GM19467 (cell line): ENCODE data around the gene EPHB2.

ENCODE experiments used
- ATAC-seq: cut with Tn5 transposase; IDR thresholded peaks from one replicate; pipeline ENCODE4 v1.9.1; 2021; ENCODE audit warnings: mild to moderate bottlenecking, moderate library complexity; ENCODE audit not compliant: unreplicated experiment

Gene EPHB2

DNA sequence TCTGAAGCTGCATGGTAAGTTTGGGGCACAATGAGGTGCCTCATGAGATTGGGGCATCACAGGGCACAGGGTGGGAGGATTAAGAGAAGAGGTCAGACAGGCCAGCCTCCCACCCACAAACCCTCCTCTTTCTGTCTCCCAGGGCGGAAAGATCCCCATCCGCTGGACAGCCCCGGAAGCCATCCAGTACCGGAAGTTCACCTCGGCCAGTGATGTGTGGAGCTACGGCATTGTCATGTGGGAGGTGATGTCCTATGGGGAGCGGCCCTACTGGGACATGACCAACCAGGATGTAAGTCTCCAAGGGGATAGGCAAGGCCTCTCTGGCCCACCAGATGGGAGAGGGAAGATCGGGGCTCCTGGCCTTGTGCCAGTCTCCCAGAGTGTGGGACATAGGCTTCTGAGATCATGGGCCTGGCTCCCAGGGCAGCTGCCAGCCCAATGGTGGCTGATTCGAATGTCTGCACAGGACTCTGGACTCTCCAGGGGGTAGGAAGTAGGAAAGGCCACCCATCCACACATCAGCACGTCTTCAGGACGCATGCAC lies 198.3 kb downstream of the EPHB2 start:
- ATAC-seq, result no peak

DNA sequence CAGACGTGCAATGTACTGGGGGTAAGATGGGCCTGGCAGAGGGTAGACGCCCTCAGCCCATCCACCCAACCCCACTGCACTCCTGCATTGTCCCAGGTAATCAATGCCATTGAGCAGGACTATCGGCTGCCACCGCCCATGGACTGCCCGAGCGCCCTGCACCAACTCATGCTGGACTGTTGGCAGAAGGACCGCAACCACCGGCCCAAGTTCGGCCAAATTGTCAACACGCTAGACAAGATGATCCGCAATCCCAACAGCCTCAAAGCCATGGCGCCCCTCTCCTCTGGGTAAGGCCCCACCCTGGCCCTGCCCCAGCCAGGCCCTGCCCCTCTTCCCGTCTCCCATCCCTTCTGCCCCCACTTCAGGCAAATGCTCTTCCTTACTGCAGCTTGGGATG lies 199.6 kb downstream of the EPHB2 start:
- no peak for ATAC-seq

DNA sequence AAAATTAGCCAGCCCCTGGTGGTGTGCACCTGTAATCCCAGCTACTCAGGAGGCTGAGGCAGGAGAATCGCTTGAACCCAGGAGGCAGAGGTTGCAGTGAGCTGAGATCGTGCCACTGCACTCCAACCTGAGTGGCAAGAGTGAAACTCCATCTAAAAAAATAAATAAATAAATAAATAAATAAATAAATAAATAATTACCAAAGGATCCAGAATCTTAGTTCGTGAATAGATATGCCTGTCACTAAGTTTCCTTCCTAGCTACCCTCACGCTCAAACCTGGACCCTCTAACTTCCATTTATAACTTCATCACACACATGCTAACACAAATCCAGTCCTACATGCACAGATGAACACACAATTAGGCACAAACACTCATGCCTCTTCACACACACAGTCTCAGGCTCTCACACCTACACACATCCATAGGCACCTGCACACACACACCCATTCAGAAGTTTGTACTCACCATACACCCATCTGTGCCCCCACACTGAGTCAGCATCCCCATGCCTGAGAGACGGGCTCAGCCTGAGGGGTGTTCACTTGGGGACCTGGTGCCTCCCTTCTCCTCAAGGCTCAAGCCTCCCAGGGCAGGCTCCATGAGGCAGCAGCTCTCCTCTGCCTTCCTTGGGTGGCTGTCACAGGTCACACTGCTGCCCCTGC lies 200.5 kb downstream of the EPHB2 start:
- no peak for ATAC-seq

DNA sequence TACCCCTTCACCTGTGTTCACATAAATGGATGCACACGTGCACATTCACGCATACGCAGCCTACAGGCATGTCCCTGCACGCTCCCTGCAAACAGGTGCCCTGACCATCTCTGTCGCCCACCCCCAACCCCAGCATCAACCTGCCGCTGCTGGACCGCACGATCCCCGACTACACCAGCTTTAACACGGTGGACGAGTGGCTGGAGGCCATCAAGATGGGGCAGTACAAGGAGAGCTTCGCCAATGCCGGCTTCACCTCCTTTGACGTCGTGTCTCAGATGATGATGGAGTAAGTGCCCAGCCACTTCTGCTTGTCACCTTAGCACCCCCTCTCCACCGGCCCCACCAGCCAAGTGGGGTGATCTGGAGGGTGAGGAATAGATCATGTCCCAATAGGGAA lies 201.7 kb downstream of the EPHB2 start:
- ATAC-seq, result no peak

DNA sequence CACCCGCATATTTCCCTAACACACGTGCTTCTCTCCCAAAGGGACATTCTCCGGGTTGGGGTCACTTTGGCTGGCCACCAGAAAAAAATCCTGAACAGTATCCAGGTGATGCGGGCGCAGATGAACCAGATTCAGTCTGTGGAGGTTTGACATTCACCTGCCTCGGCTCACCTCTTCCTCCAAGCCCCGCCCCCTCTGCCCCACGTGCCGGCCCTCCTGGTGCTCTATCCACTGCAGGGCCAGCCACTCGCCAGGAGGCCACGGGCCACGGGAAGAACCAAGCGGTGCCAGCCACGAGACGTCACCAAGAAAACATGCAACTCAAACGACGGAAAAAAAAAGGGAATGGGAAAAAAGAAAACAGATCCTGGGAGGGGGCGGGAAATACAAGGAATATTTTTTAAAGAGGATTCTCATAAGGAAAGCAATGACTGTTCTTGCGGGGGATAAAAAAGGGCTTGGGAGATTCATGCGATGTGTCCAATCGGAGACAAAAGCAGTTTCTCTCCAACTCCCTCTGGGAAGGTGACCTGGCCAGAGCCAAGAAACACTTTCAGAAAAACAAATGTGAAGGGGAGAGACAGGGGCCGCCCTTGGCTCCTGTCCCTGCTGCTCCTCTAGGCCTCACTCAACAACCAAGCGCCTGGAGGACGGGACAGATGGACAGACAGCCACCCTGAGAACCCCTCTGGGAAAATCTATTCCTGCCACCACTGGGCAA lies 202.9 kb downstream of the EPHB2 start:
- no peak for ATAC-seq

DNA sequence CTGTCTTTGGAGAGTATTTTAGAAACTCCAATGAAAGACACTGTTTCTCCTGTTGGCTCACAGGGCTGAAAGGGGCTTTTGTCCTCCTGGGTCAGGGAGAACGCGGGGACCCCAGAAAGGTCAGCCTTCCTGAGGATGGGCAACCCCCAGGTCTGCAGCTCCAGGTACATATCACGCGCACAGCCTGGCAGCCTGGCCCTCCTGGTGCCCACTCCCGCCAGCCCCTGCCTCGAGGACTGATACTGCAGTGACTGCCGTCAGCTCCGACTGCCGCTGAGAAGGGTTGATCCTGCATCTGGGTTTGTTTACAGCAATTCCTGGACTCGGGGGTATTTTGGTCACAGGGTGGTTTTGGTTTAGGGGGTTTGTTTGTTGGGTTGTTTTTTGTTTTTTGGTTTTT lies 203.5 kb downstream of the EPHB2 start:
- no peak for ATAC-seq

DNA sequence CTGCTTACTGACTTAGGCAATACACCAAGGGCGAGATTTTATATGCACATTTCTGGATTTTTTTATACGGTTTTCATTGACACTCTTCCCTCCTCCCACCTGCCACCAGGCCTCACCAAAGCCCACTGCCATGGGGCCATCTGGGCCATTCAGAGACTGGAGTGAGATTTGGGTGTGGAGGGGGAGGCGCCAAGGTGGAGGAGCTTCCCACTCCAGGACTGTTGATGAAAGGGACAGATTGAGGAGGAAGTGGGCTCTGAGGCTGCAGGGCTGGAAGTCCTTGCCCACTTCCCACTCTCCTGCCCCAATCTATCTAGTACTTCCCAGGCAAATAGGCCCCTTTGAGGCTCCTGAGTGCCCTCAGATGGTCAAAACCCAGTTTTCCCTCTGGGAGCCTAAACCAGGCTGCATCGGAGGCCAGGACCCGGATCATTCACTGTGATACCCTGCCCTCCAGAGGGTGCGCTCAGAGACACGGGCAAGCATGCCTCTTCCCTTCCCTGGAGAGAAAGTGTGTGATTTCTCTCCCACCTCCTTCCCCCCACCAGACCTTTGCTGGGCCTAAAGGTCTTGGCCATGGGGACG lies 204.1 kb downstream of the EPHB2 start:
- no peak for ATAC-seq

DNA sequence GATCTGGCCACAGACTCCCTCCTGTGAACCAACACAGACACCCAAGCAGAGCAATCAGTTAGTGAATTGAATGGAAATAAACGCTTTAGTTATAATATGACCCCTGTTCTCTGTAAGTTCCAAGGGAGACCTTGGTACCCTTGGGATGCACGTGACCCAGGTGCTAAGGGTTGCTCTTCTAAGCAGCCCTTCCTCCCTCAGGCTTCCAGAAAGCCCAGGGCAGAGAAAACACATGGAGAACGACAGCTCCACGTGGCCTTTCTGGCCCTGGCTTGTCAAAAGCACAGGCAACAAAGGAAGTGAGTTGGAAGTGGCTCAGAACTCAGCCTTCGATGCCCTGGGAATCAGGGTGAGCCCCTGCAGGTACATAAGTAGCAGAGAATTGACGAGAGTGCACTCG lies 204.6 kb downstream of the EPHB2 start:
- no peak for ATAC-seq

DNA sequence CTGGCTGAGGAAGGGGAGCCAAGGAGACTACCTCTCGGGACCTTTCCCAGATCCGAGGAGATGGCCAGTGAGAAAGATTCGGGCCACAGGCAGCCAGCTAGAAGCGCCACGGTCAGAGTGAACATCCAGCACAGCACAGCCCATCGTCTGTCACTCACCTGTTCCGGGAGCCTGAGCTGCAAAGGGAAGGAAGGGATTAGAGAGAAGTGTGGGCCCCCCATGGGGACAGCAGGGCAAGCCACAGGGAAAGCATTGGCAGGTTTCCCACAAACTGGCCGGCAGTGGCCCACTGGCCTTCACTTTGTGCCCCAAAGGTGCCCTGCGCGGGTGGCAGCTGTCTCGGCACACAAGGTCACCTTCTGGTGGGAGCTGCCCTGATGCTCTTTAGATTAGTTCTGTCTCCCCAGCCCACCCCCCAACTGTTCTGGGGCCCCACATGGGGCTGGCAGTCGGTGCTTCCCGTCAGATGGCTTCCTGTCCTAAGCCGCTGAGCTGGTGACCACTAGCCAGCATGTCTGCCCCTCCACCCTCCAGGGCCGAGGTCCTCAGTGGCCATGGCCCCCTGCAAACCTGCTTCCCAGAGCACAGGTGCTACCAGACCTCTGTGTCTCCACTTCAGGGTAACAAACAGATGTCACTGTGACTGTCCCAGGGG lies 205.3 kb downstream of the EPHB2 start:
- no peak for ATAC-seq

DNA sequence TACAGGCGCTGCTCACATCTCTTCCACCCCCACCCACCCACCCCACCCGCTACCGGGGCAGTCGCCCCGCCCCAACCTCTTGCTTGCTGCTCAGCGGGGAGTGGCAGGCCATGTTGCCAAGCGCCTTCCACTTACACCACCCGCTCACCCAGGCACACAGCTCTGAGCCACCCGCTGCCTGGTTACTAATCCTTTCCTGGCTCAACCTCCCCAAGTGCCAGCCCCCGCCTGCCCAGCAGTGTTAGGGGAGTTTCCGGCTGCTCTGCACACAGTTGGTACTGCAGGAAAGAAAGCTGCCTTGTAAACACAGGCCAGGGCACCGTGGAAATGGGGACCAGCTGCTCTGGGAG lies 205.8 kb downstream of the EPHB2 start:
- no peak for ATAC-seq

DNA sequence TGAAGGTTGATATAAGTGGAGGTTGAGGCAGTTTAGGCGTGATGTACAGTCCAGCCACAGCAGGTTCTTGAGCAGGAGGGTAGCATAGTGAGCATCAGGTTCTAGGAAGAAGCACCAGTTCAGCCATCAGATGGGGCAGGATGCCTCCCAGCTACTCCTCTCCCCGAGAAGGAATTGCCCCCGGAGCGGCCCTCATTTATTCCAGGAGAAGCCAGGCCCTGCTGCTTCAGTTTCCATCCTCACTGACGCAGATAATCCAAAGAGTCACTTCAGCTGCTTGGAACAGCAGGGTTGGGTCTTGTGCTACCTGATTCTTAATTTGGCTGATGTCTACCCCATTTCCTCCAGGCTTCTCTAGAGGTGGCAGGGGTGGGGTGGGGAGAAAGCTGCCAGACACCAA lies 207.3 kb downstream of the EPHB2 start:
- no peak for ATAC-seq

DNA sequence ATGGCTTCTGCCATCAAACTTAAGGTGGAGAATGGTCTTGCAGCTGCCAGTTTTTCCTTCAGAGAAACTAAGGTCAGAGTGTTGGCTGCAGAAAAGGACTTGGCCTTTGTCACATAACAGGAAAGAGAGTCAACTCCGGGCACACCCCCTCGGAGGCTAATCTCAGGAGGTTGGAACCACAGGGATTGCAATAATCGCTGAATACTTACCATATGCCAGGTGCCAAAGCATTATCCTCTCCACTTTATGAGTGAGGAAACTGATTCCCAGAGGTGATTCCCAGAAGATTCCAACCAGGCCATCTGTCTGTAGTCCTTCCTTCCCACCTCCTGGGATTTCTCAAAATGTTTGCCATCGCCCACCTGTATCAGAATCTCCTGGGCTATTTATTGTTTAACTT lies 208.0 kb downstream of the EPHB2 start:
- ATAC-seq, result no peak

DNA sequence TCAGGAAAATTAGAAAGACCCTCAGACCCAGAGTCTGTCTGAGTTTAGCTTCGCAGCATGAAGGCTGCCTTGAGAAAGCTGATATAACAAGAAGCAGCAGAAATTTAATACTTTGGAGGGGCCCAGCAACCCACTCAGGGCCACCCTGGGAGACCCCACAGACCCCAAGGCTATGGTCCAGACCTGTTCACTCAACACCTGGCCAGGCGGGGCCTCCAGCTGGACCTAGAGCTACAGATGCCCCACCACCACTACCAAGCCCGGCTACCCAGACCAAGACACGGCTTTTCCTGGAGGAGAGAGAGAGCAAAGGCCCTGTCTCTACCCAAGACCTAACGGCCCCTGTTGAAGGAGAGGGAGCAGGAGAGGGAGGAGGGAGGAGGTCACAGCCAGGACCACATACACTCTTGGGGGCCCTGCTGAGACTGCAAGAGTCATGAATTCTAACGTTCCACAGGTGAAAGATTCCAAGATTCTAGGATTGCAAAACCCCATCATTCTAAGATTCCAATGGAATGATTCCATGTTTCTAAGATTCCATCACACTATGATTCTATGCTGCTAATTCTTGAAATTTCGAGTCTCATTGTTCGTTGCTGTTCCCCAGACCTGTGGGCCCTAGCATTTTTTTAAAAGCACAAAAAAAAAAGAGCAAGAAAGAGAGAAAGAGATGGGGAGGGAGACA lies 208.8 kb downstream of the EPHB2 start:
- no peak for ATAC-seq

DNA sequence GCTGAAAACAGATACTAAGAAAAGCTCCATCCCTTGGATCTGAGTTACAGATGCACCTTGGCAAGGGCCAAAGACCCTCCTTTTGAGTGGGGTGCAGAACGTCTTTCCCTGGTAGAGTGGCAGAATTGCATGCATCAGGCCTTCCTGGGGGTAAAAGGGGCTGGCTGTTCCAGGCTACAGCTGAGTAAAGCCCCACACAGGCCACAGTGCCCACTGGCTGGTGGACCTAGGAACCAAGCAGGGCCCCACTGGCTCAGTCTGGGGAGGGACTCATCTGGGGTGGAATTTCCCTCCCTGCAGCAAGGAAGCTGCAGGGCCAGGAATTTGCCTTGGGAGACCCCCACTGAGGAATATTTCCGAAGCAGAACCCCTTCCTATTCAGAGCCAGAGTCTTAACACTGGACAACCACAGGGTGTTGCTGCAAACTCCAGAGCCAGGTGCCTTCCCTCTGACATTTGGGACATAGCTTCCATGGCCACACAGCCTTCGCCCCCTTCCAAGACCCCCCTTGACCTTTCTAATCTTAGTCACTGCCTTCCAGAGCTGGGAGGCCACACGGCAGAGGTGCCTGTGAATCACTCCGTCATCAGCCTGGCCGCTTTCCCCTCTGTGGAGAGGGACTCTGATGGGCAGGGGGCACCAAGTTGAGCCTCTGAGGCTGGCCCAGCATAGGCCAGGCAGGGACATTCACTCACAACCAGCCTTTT lies 209.5 kb downstream of the EPHB2 start:
- ATAC-seq, result no peak

DNA sequence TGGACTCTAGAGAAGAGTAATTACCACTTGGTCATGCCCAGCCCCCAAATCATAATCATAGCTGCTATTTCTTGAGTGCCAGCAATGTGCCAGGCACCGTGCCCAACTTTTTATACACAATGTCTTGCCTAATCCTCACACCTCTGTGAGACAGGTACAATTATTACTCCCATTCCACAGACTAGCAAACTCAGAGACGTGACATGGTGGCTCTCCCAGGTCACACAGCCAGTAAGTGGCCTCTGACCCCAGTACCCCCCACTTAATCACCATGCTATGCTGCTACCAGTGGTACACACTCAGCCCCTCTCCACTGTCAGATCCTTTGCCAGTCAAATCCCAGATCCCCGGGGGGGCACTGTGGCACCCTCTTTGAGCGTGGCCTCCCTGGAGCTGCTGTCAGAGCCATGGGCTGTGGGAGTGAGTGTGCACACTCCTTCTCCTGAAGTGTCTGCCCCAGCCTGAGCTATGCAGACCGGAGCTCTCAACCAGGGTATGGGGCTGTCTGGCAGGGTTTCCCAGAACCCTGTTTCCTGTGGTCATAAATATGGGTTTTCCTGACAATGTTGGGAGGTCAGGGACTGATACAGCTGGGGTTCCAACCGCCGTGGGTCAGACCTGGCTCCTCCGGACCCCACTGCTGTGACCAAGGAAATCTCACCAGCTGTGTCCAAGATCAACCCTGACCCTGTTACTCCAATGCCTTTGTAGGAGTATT lies 210.3 kb downstream of the EPHB2 start:
- ATAC-seq, result no peak

DNA sequence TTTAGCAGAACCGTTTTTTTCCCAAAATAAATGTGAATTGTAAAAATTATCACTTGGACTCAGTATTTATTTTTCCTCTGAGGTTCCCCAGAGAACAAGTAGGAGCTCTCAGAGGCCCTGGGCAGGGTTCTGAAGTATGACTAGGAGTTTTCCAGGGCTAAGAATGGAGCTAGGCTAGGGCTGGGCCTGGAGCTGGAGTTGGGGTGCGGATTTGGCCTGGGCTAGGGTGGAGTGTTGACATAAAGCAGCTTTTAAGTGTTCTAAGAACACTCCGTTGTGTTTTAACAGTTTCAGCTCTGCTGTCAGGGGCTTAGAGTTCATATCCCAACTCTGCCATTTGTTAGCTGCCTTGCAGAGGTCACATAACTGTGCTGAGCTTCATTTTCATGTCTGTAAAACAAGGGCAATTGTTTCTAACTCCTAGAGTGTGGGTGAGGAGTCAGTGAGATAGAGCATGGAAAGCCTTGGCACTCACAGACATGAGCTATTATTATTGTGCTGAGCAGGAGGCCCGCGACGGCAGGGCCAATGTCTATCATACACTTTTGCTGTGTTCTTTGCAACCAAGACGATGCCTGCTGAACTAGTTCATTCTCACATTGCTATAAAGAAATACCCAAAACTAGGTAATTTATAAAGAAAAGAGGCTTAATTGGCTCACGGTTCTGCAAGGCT lies 210.9 kb downstream of the EPHB2 start:
- ATAC-seq, result no peak

DNA sequence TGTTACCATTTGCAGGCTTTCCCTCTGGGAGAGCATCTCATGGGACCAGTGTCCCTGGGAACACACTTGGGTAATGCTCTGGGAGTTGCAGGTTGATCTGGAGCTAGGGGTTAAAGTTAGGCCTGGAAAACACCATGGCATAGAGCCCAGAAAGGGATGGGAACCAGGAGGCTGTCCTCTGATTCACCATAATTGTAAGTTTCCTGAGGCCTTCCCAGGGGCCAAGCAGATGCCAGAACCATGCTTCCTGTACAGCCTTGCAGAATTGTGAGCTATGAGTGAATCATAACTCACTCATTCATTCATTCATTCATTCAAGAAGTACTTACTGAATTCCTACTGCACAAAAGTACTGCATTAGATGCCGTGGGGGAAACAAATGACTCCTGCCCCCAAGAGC lies 212.0 kb downstream of the EPHB2 start:
- no peak for ATAC-seq

DNA sequence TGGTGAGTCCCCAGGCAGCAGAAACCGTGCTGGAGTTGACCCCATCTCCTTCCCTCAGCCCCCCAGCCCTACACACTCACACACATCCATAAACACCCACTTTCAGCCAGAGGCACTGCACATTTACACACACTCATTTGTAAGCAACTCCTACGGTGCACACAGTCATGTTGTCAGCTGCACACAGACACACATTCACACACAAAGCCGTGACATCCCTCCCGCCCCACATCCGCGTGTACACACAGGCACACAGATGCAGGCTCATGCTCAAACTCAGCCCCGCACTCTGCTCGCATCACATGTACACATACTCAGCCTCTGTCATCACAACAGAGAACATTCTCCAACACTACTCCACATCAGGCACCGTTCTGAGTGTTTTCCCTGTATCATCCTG lies 214.5 kb downstream of the EPHB2 start:
- no peak for ATAC-seq

DNA sequence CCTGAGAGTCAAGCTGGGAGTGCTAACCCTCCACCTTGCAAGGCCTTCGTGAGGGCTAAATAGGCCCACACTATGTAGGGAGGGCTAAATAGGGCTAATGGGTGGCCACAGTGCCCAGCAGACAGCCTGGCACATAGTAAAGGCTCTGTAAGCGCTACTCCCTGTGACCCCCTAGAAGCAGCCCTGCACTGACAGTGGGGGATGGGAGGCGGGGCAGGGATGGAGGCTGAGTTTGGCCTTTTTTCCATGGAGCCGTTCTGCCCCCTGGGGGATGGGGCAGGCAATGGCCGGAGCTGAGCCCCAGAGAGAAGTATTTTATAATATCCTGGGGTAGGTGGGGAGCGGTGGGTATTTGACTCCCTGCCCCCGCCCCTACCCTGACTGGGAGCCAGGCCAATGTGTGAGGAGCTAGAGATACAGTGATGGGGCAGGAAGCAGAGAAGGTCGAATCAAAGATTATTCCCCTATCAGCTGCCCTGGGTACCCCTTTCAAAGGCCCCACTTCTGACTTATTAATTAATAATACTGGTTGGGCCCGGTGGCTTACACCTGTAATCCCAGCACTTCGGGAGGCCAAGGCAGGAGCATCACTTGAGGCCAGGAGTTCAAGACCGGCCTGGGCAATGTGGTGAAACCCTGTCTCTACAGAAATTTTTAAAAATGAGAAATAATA lies 219.7 kb downstream of the EPHB2 start:
- ATAC-seq, result no peak
